Measurements from ENCODE around the gene PLCH1.

PLCH1 gene

DNA sequence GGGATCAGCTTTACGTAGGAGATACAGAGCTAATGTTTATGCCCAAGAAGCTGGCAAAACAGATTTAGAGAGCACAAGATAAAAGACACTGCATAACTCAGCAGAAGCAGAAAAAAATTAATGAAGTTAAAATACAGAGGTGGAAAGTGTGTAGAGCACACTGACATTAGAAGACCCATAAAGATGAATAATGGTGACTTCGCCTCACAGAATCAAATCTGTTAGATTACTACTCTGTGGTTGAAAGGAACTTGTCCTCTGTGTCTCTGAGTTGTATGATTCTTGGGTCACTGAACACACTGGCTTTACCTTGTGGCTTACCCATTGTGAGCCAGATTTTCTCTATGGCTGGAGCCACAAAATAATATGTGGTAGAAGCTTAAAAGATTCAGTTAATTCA lies 224.4 kb downstream of the PLCH1 start:
- no peaks in the 10 kb centered on the region for H3K9me3 ChIP-seq (ENCODE audit: control insufficient read depth, low read length)
- no peak overlapping the region for H3K4me3 ChIP-seq (ENCODE audit: insufficient read depth, low read depth, low read length)
- H3K36me3 ChIP-seq (ENCODE audit: control insufficient read depth, insufficient read depth, low read length), result peaks cover 5% of the 10 kb centered on the region
- H3K27ac ChIP-seq (ENCODE audit: insufficient read depth, low read depth, low read length, poor library complexity, severe bottlenecking), result no peak overlapping the region
- H3K4me1 ChIP-seq (ENCODE audit: control insufficient read depth, insufficient read depth, low read length), result no peaks in the 10 kb centered on the region
- no peaks in the 10 kb centered on the region for H3K27me3 ChIP-seq (ENCODE audit: control insufficient read depth, insufficient read depth, low read length, poor library complexity, severe bottlenecking)
- WGBS, 2 experiments, result 92 to 100% methylated on average over 2 of the region's 2 CpGs

DNA sequence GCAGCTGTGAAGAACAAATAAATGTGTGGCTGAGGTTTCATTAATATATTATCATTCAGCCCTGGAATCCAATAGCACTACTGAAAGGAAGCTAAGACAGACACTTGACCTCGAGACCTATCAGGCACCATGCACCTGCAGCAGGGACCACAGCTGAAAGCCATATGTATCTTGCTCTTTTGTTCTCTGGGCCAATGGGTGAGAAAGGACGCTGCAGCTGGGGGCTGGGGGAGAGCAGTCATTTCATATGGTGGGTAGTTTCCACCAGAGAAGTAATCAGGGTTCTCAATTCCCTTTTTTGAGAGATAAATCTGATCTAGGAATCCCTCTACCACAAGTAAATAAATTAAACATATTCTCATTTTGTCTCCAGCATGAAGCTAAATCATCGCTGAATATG lies 225.8 kb downstream of the PLCH1 start:
- Histone ChIP-seq H3K27me3 (ENCODE audit: control insufficient read depth, insufficient read depth, low read length, poor library complexity, severe bottlenecking) (no peaks in the 10 kb centered on the region), H3K27ac (ENCODE audit: insufficient read depth, low read depth, low read length, poor library complexity, severe bottlenecking) (no peak overlapping the region), H3K36me3 (ENCODE audit: control insufficient read depth, insufficient read depth, low read length) (peaks cover 5% of the 10 kb centered on the region), H3K4me3 (ENCODE audit: insufficient read depth, low read depth, low read length) (no peak overlapping the region), H3K4me1 (ENCODE audit: control insufficient read depth, insufficient read depth, low read length) (no peaks in the 10 kb centered on the region), H3K9me3 (ENCODE audit: control insufficient read depth, low read length) (no peaks in the 10 kb centered on the region)
- WGBS, 2 experiments, result 85 to 94% methylated on average over 3 of the region's 3 CpGs

DNA sequence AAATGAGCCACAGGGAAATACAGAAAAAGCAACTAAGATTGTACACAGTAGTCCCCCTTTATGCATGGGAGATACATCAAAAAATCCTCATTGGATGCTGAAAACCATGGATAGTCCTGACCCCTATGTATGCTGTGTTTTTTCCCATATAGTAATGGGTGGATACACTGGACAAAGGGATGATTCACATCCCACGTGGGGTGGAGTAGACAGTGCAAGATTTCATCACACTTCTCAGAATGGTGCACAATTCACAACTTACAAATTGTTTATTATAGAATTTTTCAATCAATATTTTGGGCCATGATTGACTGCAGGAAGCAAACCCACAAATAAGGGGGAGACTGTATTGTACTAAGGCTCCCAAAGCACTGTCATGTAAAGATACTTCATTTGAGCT lies 227.0 kb downstream of the PLCH1 start:
- no peaks in the 10 kb centered on the region for H3K4me1 ChIP-seq (ENCODE audit: control insufficient read depth, insufficient read depth, low read length)
- H3K9me3 ChIP-seq (ENCODE audit: control insufficient read depth, low read length), result no peaks in the 10 kb centered on the region
- no peaks in the 10 kb centered on the region for H3K27me3 ChIP-seq (ENCODE audit: control insufficient read depth, insufficient read depth, low read length, poor library complexity, severe bottlenecking)
- H3K27ac ChIP-seq (ENCODE audit: insufficient read depth, low read depth, low read length, poor library complexity, severe bottlenecking), result no peak overlapping the region
- H3K4me3 ChIP-seq (ENCODE audit: insufficient read depth, low read depth, low read length), result no peak overlapping the region
- WGBS, 2 experiments, result no CpG with 5 or more reads among the region's 1 CpG
- H3K36me3 ChIP-seq (ENCODE audit: control insufficient read depth, insufficient read depth, low read length), result no peaks in the 10 kb centered on the region

DNA sequence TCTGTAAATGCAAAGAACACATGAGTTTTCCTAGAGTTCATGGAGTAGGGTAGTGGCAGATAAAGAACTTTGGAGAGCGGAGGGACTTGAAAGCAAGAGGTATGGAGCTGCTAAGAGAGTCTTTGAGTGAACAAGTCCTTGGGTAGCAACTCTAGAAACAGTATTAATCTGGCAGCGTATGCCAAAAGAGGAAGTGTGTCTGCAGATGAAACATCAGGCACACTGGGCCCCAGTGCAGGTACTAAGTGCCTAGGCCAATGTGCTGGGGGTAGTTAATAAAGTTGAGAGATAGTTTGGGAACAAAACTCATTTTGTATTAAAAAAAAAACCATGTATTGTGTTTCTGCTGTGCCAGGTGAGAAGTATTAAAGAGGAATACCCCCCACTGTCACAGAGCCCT lies 228.4 kb downstream of the PLCH1 start:
- Histone ChIP-seq H3K27ac (ENCODE audit: insufficient read depth, low read depth, low read length, poor library complexity, severe bottlenecking) (no peak overlapping the region), H3K9me3 (ENCODE audit: control insufficient read depth, low read length) (no peaks in the 10 kb centered on the region), H3K36me3 (ENCODE audit: control insufficient read depth, insufficient read depth, low read length) (no peaks in the 10 kb centered on the region), H3K27me3 (ENCODE audit: control insufficient read depth, insufficient read depth, low read length, poor library complexity, severe bottlenecking) (no peaks in the 10 kb centered on the region), H3K4me1 (ENCODE audit: control insufficient read depth, insufficient read depth, low read length) (no peaks in the 10 kb centered on the region), H3K4me3 (ENCODE audit: insufficient read depth, low read depth, low read length) (no peak overlapping the region)
- WGBS, 2 experiments, result 95 to 97% methylated on average over 2 of the region's 2 CpGs

DNA sequence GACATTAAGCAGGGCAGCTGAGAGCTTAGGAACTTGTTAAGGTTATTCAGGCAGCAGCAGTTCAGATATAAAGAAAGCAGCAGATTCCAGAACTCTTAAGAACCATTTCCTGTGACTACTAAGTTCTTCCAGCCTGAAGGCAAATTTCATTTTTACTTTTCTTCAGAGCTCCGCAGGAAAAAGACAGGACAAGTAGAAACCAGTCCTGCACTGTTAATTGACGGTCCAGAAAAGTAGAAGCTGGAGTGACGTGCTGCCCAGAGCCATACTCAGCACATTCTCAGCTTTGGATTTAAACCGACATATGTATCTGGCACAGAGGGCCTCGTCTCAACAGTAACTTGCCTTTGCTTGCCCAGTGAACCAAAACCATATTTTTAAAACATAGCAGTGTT lies 232.0 kb downstream of the PLCH1 start:
- no peaks in the 10 kb centered on the region for H3K36me3 ChIP-seq (ENCODE audit: control insufficient read depth, insufficient read depth, low read length)
- H3K4me1 ChIP-seq (ENCODE audit: control insufficient read depth, insufficient read depth, low read length), result no peaks in the 10 kb centered on the region
- no peak overlapping the region for H3K27ac ChIP-seq (ENCODE audit: insufficient read depth, low read depth, low read length, poor library complexity, severe bottlenecking)
- no peaks in the 10 kb centered on the region for H3K27me3 ChIP-seq (ENCODE audit: control insufficient read depth, insufficient read depth, low read length, poor library complexity, severe bottlenecking)
- H3K4me3 ChIP-seq (ENCODE audit: insufficient read depth, low read depth, low read length), result no peak overlapping the region
- H3K9me3 ChIP-seq (ENCODE audit: control insufficient read depth, low read length), result no peaks in the 10 kb centered on the region
- WGBS, 2 experiments, result 93 to 94% methylated on average over 5 of the region's 5 CpGs

DNA sequence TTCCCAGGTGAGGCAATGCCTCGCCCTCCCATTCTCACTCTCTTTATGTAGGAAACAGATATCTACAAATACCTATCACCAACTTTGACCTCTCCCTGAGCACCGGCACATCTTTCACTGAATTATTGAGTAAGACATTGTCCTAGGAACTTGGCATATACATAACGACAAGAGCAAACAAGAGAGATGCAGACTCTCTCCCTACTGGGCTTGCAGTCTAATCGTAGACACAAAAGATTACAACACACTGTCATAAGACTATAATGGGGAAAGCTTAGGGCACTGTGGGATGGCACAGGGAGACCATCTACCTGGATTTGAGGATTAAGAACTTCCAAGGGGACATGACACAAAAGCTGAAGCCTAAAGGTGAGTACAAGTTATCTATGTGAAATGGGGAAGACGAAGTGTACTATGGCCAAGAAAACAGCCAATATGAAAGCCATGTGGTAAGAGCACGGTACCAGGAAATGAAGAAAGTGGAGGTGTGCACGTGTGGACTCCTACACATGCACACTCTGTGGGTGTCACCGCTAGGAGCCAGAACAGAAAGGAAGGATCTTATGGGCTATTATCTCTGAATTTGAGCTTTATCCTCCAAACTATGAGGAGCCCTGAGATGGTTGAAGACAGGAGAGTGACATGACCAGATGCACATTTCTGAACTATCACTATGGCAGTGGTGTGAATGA lies 232.6 kb downstream of the PLCH1 start:
- no peaks in the 10 kb centered on the region for H3K4me1 ChIP-seq (ENCODE audit: control insufficient read depth, insufficient read depth, low read length)
- no peaks in the 10 kb centered on the region for H3K9me3 ChIP-seq (ENCODE audit: control insufficient read depth, low read length)
- H3K36me3 ChIP-seq (ENCODE audit: control insufficient read depth, insufficient read depth, low read length), result no peaks in the 10 kb centered on the region
- 84 to 88% methylated on average over 8 of the region's 8 CpGs for WGBS, 2 experiments
- H3K4me3 ChIP-seq (ENCODE audit: insufficient read depth, low read depth, low read length), result no peak overlapping the region
- no peaks in the 10 kb centered on the region for H3K27me3 ChIP-seq (ENCODE audit: control insufficient read depth, insufficient read depth, low read length, poor library complexity, severe bottlenecking)
- H3K27ac ChIP-seq (ENCODE audit: insufficient read depth, low read depth, low read length, poor library complexity, severe bottlenecking), result no peak overlapping the region

DNA sequence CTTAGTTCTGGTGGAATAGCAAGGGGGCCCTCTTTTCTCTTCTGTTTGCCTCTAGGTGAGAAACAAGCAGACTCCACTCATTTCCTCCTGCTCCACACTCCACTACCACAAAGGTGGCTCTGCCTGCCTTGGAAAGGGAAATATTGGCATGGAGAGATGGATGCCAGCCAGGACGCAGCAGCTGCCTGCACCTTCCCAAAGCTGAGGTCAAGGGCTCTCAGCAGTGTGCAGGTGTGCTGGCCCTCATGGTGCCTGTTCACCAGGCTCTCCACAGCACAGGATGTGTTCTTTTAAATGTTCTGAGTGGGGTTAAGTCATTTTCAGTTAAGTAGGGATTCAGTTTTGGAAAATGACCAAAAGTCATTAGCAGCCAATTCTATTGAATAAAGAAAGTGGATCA lies 240.2 kb downstream of the PLCH1 start:
- no peaks in the 10 kb centered on the region for H3K9me3 ChIP-seq (ENCODE audit: control insufficient read depth, low read length)
- no peaks in the 10 kb centered on the region for H3K27me3 ChIP-seq (ENCODE audit: control insufficient read depth, insufficient read depth, low read length, poor library complexity, severe bottlenecking)
- H3K4me1 ChIP-seq (ENCODE audit: control insufficient read depth, insufficient read depth, low read length), result no peaks in the 10 kb centered on the region
- peaks cover 11% of the 10 kb centered on the region for H3K36me3 ChIP-seq (ENCODE audit: control insufficient read depth, insufficient read depth, low read length)
- no peak overlapping the region for H3K4me3 ChIP-seq (ENCODE audit: insufficient read depth, low read depth, low read length)
- whole genome bisulfite sequencing, 2 experiments, result 94 to 100% methylated on average over 1 of the region's 1 CpG
- H3K27ac ChIP-seq (ENCODE audit: insufficient read depth, low read depth, low read length, poor library complexity, severe bottlenecking), result no peak overlapping the region

DNA sequence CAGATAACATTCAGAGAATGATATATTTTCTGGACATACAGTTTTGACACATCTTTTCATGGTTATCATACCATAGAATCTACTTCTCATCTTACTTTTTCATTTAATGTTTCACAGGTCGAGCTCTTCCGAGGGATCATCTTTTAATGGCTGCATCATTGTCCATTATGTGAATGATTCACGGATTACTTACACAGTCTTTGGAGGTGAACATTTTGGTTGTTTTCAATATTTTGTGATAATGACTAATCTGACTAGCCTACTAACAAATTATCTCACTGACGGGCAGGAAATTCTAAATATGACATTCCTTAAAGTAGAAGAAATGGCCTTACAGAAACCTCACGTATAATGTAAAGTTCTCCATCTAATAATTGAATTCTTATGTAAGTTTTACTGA lies 242.2 kb downstream of the PLCH1 start:
- Histone ChIP-seq H3K36me3 (ENCODE audit: control insufficient read depth, insufficient read depth, low read length) (peaks cover 22% of the 10 kb centered on the region), H3K27me3 (ENCODE audit: control insufficient read depth, insufficient read depth, low read length, poor library complexity, severe bottlenecking) (no peaks in the 10 kb centered on the region), H3K4me1 (ENCODE audit: control insufficient read depth, insufficient read depth, low read length) (no peaks in the 10 kb centered on the region), H3K27ac (ENCODE audit: insufficient read depth, low read depth, low read length, poor library complexity, severe bottlenecking) (no peak overlapping the region), H3K4me3 (ENCODE audit: insufficient read depth, low read depth, low read length) (no peak overlapping the region), H3K9me3 (ENCODE audit: control insufficient read depth, low read length) (no peaks in the 10 kb centered on the region)
- 95 to 100% methylated on average over 3 to 4 of the region's 5 CpGs for WGBS, 2 experiments

DNA sequence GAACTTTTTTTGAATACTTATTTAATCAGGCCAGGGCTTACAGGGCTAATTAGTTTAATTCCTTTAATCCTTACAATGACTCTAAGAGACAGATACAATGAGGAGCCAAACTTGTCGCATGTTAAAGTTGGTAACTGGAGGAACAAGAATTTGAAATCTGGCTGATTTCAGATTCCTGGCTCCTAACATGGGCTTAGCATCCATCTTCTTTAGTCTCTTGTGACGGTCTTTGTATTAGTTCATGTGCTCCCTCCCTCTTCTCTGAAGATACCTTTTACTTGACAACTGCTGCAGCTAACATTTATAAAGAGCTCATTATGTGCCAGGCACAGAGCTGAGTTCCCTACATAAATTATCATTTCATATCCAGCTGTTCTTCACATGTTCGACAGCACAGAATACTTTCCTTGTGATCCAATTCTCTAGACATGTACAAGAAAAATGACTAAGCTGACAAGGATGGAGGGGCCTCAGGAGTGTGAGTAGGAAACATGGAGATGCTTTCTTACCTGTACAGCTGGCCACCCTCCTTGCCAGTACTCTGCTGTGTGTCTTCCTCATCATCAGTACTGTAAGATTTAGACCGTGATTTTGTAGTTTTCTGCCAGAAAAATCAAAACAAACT lies 244.6 kb downstream of the PLCH1 start:
- no peak overlapping the region for H3K27ac ChIP-seq (ENCODE audit: insufficient read depth, low read depth, low read length, poor library complexity, severe bottlenecking)
- 86 to 88% methylated on average over 4 of the region's 4 CpGs for WGBS, 2 experiments

DNA sequence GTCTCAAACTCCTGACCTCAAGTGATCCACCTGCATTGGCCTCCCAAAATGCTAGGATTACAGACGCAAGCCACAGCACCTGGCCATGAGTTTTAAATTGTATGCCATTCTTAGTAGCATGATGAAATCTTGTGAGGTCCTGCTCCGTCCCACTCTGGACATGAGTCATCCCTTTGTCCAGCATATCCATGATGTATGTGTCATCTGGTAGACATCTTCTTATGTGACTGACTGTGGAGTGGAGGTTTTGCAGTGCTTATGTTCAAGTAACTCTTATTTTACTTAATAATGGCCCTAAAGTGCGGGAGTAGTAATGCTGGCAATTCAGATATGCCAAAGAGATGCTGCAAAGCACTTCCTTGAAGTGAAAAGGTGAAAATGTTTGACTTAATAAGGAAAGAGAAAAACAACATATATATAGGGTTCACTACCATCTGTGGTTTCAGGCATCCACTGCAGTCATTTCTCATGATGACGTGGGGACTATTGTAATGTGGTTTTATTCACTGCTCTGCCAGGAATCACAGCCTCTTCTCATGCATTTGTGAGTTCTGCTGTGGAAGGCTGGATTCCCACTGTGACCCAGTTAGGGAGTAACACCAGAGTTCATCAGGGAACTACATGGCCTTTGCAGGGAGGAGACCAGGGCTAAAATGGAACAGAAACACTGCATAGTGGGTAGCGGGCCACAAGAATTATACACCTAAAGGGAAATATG lies 246.8 kb downstream of the PLCH1 start:
- Histone ChIP-seq H3K27ac (ENCODE audit: insufficient read depth, low read depth, low read length, poor library complexity, severe bottlenecking) (no peak overlapping the region), H3K36me3 (ENCODE audit: control insufficient read depth, insufficient read depth, low read length) (peaks cover 18% of the 10 kb centered on the region), H3K4me3 (ENCODE audit: insufficient read depth, low read depth, low read length) (no peak overlapping the region), H3K4me1 (ENCODE audit: control insufficient read depth, insufficient read depth, low read length) (no peaks in the 10 kb centered on the region), H3K9me3 (ENCODE audit: control insufficient read depth, low read length) (no peaks in the 10 kb centered on the region), H3K27me3 (ENCODE audit: control insufficient read depth, insufficient read depth, low read length, poor library complexity, severe bottlenecking) (no peaks in the 10 kb centered on the region)
- WGBS, 2 experiments, result 77 to 80% methylated on average over 4 of the region's 5 CpGs

More for the DNA sequence above, 244.6 kb downstream of the PLCH1 start:
- Histone ChIP-seq H3K27me3 (ENCODE audit: control insufficient read depth, insufficient read depth, low read length, poor library complexity, severe bottlenecking) (no peaks in the 10 kb centered on the region), H3K9me3 (ENCODE audit: control insufficient read depth, low read length) (no peaks in the 10 kb centered on the region), H3K4me1 (ENCODE audit: control insufficient read depth, insufficient read depth, low read length) (no peaks in the 10 kb centered on the region), H3K36me3 (ENCODE audit: control insufficient read depth, insufficient read depth, low read length) (peaks cover 22% of the 10 kb centered on the region), H3K4me3 (ENCODE audit: insufficient read depth, low read depth, low read length) (no peak overlapping the region)
